ENCODE results near the gene CCSER1.
"Not testable (repeated sequence)": the region's sequence is repeated elsewhere in the genome, so short reads cannot be mapped to it uniquely, and the experiment has no call there.

Gene CCSER1

DNA sequence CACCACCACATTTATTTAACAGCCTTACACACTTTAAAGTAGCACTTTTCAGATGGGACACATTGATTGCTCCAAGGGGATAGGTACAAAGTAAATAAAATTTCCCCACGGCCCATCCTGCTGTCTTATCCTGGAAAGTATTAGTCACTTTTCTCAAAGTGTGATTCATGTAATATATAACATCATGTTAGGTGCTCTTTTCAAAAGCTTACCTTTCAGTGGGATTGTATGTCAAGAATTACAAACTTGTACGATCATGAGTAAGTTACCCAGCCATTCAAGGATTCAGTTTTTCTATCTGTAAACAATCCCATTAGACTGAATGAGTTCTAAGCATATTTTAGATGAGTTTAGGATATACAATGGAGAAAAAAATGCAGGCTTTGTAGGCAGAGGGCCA, 1300.0 kb downstream of the CCSER1 start:
- H3K27me3 ChIP-seq (ENCODE audit: low read depth, low read length) = no peaks in the 10 kb centered on the region
- H3K27ac ChIP-seq (ENCODE audit: low read length) = no peak overlapping the region
- H3K36me3 ChIP-seq (ENCODE audit: control insufficient read depth in 1 of 2, insufficient read depth in 2 of 2, low read length in 2 of 2) = no peaks in the 10 kb centered on the region
- no peaks in the 10 kb centered on the region for H3K4me1 ChIP-seq (ENCODE audit: control insufficient read depth in 1 of 2, insufficient read depth in 2 of 2, low read length in 2 of 2)
- no peaks in the 10 kb centered on the region for H3K9me3 ChIP-seq (ENCODE audit: control insufficient read depth in 1 of 2, low read length in 2 of 2)
- H3K4me3 ChIP-seq (ENCODE audit: low read depth in 1 of 2, low read length in 2 of 2) = no peak overlapping the region

DNA sequence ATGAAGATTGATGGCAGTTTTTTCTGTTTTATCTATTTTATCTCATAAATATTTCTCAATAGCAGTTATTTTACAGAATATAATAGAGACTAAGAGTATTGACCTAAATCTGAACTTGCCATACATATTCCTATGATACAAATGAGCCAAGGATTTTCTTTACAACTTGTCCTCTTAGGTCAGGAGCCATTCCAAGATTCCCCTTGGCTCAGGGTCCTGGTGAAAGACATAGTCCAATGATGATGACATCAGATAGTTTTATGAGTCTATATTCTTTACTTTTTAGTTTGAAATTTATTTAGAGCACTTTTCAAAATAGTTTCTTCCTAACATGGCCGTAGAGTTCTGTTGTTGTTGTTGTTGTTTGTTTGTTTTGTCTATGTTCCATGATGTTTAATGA, 1307.4 kb downstream of the CCSER1 start:
- Histone ChIP-seq H3K4me1 (ENCODE audit: control insufficient read depth in 1 of 2, insufficient read depth in 2 of 2, low read length in 2 of 2) (no peaks in the 10 kb centered on the region), H3K36me3 (ENCODE audit: control insufficient read depth in 1 of 2, insufficient read depth in 2 of 2, low read length in 2 of 2) (no peaks in the 10 kb centered on the region), H3K9me3 (ENCODE audit: control insufficient read depth in 1 of 2, low read length in 2 of 2) (no peaks in the 10 kb centered on the region), H3K4me3 (ENCODE audit: low read depth in 1 of 2, low read length in 2 of 2) (no peak overlapping the region), H3K27ac (ENCODE audit: low read length) (no peak overlapping the region), H3K27me3 (ENCODE audit: low read depth, low read length) (no peaks in the 10 kb centered on the region)

DNA sequence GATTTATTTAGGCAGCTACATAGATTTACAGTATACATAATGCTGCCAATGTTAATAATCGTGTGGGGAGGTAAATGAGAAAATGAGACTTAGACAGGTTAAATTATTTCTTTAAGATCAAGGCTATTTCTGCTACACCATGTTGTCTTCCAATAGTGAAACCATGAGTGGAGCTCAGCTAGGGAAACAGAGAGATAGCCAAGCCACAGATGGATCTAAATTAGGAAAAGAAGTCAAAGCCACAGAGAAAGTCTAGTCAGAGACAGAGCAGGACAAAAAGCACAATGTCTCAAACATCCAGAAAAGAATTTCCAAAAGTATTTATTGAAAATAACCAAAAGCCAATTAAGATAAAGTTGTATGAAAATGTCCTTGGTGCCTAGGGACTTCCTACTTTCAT, 1309.4 kb downstream of the CCSER1 start:
- no peaks in the 10 kb centered on the region for H3K9me3 ChIP-seq (ENCODE audit: control insufficient read depth in 1 of 2, low read length in 2 of 2)
- H3K4me1 ChIP-seq (ENCODE audit: control insufficient read depth in 1 of 2, insufficient read depth in 2 of 2, low read length in 2 of 2) = no peaks in the 10 kb centered on the region
- H3K36me3 ChIP-seq (ENCODE audit: control insufficient read depth in 1 of 2, insufficient read depth in 2 of 2, low read length in 2 of 2) = no peaks in the 10 kb centered on the region
- no peaks in the 10 kb centered on the region for H3K27me3 ChIP-seq (ENCODE audit: low read depth, low read length)
- H3K27ac ChIP-seq (ENCODE audit: low read length) = no peak overlapping the region
- H3K4me3 ChIP-seq (ENCODE audit: low read depth in 1 of 2, low read length in 2 of 2) = no peak overlapping the region

DNA sequence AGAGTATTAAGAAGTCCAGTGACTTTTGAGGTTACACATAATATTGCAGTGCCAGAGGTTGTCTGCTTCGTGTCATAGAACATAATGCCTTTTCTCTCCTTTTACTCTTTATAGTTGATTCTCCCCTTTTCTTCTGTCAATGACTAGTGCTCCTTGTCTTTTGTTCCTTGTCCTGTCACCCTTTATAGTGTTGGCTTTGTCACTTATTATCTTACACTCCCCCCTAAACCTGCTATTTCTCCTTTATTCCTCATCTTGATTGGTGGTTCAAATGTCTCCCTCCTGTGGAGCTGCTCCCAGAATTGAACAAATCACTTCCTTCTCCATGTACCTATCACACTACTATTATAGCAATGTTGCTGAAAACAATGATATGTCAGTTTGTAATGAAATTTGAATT, 1320.0 kb downstream of the CCSER1 start:
- no peaks in the 10 kb centered on the region for H3K9me3 ChIP-seq (ENCODE audit: control insufficient read depth in 1 of 2, low read length in 2 of 2)
- no peaks in the 10 kb centered on the region for H3K27me3 ChIP-seq (ENCODE audit: low read depth, low read length)
- H3K27ac ChIP-seq (ENCODE audit: low read length) = no peak overlapping the region
- H3K4me3 ChIP-seq (ENCODE audit: low read depth in 1 of 2, low read length in 2 of 2) = no peak overlapping the region
- no peaks in the 10 kb centered on the region for H3K36me3 ChIP-seq (ENCODE audit: control insufficient read depth in 1 of 2, insufficient read depth in 2 of 2, low read length in 2 of 2)
- no peaks in the 10 kb centered on the region for H3K4me1 ChIP-seq (ENCODE audit: control insufficient read depth in 1 of 2, insufficient read depth in 2 of 2, low read length in 2 of 2)

DNA sequence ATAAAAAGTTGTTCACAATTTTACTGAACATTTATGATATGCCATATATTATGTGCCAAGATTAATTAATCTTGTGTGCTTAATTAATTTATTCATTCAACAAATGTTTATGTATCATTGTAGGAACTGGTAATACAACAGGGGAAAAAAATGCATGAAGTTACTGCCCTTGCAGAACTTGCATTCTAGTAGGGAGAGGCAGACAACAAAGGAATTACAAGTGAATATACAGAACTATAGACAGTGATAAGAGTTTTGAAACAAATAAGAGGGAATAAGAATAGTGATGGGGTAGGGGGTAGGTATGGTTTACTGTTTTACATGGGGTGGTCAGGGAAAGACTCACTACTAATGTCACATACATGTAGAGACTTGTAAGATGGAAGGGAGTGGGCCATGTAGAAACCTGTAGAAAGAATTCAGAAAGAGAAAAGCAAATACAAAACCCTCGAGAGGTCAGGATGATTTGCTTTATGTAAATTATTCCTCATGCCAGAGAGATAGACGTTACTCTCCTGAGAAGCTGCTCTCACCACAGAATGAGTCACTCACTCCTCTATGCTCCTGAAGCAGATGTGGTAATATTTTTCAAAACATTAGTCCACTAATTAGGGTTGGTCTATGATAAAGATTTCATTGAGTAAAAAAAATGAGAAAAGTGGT, 1321.6 kb downstream of the CCSER1 start:
- H3K36me3 ChIP-seq (ENCODE audit: control insufficient read depth in 1 of 2, insufficient read depth in 2 of 2, low read length in 2 of 2) = no peaks in the 10 kb centered on the region
- H3K9me3 ChIP-seq (ENCODE audit: control insufficient read depth in 1 of 2, low read length in 2 of 2) = no peaks in the 10 kb centered on the region
- H3K4me3 ChIP-seq (ENCODE audit: low read depth in 1 of 2, low read length in 2 of 2) = no peak overlapping the region
- no peak overlapping the region for H3K27ac ChIP-seq (ENCODE audit: low read length)
- no peaks in the 10 kb centered on the region for H3K4me1 ChIP-seq (ENCODE audit: control insufficient read depth in 1 of 2, insufficient read depth in 2 of 2, low read length in 2 of 2)
- H3K27me3 ChIP-seq (ENCODE audit: low read depth, low read length) = no peaks in the 10 kb centered on the region

DNA sequence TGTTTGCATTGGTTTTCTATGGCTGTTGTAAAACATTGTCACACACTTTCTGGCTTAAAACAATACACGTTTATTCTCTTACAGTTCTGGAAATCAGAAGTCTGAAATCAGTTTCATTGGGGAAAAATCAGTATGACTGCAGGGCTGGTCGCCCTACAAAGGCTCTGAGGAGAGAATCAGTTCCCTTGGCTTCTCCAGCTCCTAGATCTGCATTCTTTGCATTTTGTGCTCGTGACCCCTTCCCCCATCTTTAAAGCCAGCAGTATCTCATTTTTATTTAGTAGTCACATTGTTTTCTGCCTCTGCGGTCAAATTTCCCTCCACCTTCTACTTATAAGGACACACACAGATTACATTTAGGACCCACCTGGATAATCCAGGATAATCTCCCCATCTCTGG, 1326.9 kb downstream of the CCSER1 start:
- Histone ChIP-seq H3K27me3 (ENCODE audit: low read depth, low read length) (no peaks in the 10 kb centered on the region), H3K4me1 (ENCODE audit: control insufficient read depth in 1 of 2, insufficient read depth in 2 of 2, low read length in 2 of 2) (no peaks in the 10 kb centered on the region), H3K9me3 (ENCODE audit: control insufficient read depth in 1 of 2, low read length in 2 of 2) (no peaks in the 10 kb centered on the region), H3K27ac (ENCODE audit: low read length) (no peak overlapping the region), H3K4me3 (ENCODE audit: low read depth in 1 of 2, low read length in 2 of 2) (no peak overlapping the region), H3K36me3 (ENCODE audit: control insufficient read depth in 1 of 2, insufficient read depth in 2 of 2, low read length in 2 of 2) (no peaks in the 10 kb centered on the region)

DNA sequence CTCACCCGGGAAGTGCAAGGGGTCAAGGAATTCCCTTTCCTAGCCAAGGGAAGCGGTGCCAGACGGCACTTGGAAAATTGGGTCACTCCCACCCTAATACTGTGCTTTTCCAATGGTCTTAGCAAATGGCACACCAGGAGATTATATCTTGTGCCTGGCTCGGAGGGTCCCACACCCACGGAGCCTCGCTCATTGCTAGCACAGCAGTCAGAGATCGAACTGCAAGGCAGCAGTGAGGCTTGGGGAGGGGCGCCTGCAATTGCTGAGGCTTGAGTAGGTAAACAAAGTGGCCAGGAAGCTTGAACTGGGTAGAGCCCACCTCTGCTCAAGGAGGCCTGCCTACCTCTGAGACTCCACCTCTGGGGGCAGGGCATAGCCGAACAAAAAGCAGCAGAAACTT, 1335.4 kb downstream of the CCSER1 start:
- H3K27me3 ChIP-seq (ENCODE audit: low read depth, low read length); H3K4me3 ChIP-seq (ENCODE audit: low read depth in 1 of 2, low read length in 2 of 2); H3K27ac ChIP-seq (ENCODE audit: low read length); H3K9me3 ChIP-seq (ENCODE audit: control insufficient read depth in 1 of 2, low read length in 2 of 2); H3K36me3 ChIP-seq (ENCODE audit: control insufficient read depth in 1 of 2, insufficient read depth in 2 of 2, low read length in 2 of 2); H3K4me1 ChIP-seq (ENCODE audit: control insufficient read depth in 1 of 2, insufficient read depth in 2 of 2, low read length in 2 of 2): not testable (repeated sequence)

DNA sequence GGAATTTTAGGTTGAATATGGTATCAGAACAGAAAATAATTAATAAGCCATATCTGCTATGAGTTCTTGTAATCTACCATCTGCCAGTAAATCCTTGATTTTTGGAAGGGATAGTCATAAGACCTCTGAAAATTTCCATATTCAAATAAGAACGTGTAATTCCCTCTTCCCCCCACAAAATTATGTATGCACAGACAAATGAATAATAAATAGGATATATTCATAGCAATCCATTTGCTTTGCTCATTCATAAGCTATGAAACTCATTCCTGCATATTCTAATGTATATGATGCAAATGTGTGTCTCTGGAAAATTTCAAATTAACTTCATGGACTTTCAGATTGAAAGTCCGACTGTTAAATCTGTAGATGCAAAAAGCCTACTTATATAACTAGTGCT, 1343.5 kb downstream of the CCSER1 start:
- H3K27ac ChIP-seq (ENCODE audit: low read length) = no peak overlapping the region
- H3K4me1 ChIP-seq (ENCODE audit: control insufficient read depth in 1 of 2, insufficient read depth in 2 of 2, low read length in 2 of 2) = no peaks in the 10 kb centered on the region
- no peaks in the 10 kb centered on the region for H3K9me3 ChIP-seq (ENCODE audit: control insufficient read depth in 1 of 2, low read length in 2 of 2)
- no peaks in the 10 kb centered on the region for H3K27me3 ChIP-seq (ENCODE audit: low read depth, low read length)
- H3K4me3 ChIP-seq (ENCODE audit: low read depth in 1 of 2, low read length in 2 of 2) = no peak overlapping the region
- no peaks in the 10 kb centered on the region for H3K36me3 ChIP-seq (ENCODE audit: control insufficient read depth in 1 of 2, insufficient read depth in 2 of 2, low read length in 2 of 2)

DNA sequence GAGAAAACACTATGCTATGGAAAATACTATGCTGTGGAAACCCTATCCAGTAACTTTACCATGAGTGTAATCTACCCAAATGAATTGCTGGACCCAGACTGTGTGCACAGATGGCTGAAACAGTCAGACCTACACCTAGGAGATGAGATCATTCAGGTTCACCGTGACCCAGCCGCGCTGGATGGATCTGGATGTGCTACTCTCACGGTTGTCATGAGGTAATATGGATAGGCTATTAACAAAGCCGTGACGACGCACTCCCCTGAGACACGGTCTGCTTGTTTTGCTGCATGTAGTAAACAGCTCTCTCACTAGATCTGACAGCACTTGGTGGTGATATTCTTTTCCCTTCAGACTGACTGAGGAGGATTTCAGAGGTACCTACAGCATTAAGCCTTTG, 1344.1 kb downstream of the CCSER1 start:
- no peaks in the 10 kb centered on the region for H3K36me3 ChIP-seq (ENCODE audit: control insufficient read depth in 1 of 2, insufficient read depth in 2 of 2, low read length in 2 of 2)
- no peak overlapping the region for H3K27ac ChIP-seq (ENCODE audit: low read length)
- no peak overlapping the region for H3K4me3 ChIP-seq (ENCODE audit: low read depth in 1 of 2, low read length in 2 of 2)

DNA sequence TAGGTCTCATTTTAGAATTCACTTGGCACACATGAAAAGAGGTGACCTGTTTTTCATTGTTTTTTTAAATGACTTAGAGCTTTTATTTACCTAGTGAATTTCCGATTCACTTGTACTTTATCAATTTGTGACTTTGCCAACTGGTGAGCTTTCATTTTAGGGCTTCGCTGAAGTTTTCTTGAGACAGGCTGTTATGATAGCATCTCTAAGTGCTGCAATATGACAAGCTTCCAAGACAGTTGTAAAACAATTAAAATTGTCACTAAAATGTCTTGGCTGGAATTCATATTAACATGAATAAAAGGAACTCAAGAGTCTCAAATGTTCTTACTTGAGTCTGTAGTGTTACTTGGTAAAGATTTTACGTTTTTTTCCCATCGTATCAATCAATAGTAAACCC, 1344.9 kb downstream of the CCSER1 start:
- Histone ChIP-seq H3K27me3 (ENCODE audit: low read depth, low read length) (no peaks in the 10 kb centered on the region), H3K9me3 (ENCODE audit: control insufficient read depth in 1 of 2, low read length in 2 of 2) (no peaks in the 10 kb centered on the region), H3K27ac (ENCODE audit: low read length) (no peak overlapping the region)

More for the DNA sequence above, 1344.1 kb downstream of the CCSER1 start:
- Histone ChIP-seq H3K27me3 (ENCODE audit: low read depth, low read length) (no peaks in the 10 kb centered on the region), H3K4me1 (ENCODE audit: control insufficient read depth in 1 of 2, insufficient read depth in 2 of 2, low read length in 2 of 2) (no peaks in the 10 kb centered on the region), H3K9me3 (ENCODE audit: control insufficient read depth in 1 of 2, low read length in 2 of 2) (no peaks in the 10 kb centered on the region)

DNA sequence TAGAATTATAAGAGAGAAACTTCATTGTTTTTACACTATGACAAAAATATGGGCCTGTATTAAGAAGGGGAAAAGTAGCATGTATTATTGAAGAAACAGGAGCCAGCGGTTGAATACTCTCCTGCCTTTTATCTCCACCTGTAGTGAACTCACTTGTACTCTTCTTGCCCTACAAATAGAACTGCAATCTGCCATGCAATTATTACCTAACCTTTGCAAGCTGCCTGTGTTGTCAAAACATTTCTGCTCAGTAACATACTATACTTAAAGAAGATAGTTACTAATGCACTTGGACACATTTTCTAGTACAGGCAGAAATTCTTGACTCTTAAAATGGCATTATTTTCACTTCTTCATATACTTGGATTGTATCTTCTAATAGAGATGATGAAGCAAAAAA, 1358.2 kb downstream of the CCSER1 start:
- H3K4me1 ChIP-seq (ENCODE audit: control insufficient read depth in 1 of 2, insufficient read depth in 2 of 2, low read length in 2 of 2) = no peaks in the 10 kb centered on the region
- H3K36me3 ChIP-seq (ENCODE audit: control insufficient read depth in 1 of 2, insufficient read depth in 2 of 2, low read length in 2 of 2) = no peaks in the 10 kb centered on the region
- no peak overlapping the region for H3K27ac ChIP-seq (ENCODE audit: low read length)
- H3K4me3 ChIP-seq (ENCODE audit: low read depth in 1 of 2, low read length in 2 of 2) = no peak overlapping the region
- no peaks in the 10 kb centered on the region for H3K27me3 ChIP-seq (ENCODE audit: low read depth, low read length)
- H3K9me3 ChIP-seq (ENCODE audit: control insufficient read depth in 1 of 2, low read length in 2 of 2) = peaks cover 0 to 4% of the 10 kb centered on the region in 2 donors

More for the DNA sequence above, 1344.9 kb downstream of the CCSER1 start:
- Histone ChIP-seq H3K4me3 (ENCODE audit: low read depth in 1 of 2, low read length in 2 of 2) (no peak overlapping the region), H3K36me3 (ENCODE audit: control insufficient read depth in 1 of 2, insufficient read depth in 2 of 2, low read length in 2 of 2) (no peaks in the 10 kb centered on the region), H3K4me1 (ENCODE audit: control insufficient read depth in 1 of 2, insufficient read depth in 2 of 2, low read length in 2 of 2) (no peaks in the 10 kb centered on the region)

DNA sequence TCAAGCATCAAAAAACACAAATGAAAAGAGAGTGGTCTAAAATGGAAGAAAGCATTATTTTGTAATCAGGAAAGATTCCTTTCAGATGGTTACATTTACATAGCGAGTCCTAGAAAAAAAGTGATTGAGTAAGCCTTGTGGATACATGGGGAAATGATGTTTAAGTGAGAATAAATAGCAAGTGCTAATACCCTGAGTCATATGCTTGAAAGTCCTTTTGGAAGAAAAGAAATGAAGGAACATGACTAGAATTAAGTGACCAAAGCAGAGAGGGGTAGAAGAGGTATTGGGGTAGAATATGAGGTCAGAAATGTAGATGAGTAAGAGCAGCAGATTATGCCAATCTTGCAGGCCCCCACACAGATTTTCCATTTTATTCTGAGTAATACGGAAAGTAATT, 1361.8 kb downstream of the CCSER1 start:
- H3K27me3 ChIP-seq (ENCODE audit: low read depth, low read length) = no peaks in the 10 kb centered on the region
- H3K9me3 ChIP-seq (ENCODE audit: control insufficient read depth in 1 of 2, low read length in 2 of 2) = no peaks in the 10 kb centered on the region
- H3K27ac ChIP-seq (ENCODE audit: low read length) = no peak overlapping the region
- H3K36me3 ChIP-seq (ENCODE audit: control insufficient read depth in 1 of 2, insufficient read depth in 2 of 2, low read length in 2 of 2) = no peaks in the 10 kb centered on the region
- no peak overlapping the region for H3K4me3 ChIP-seq (ENCODE audit: low read depth in 1 of 2, low read length in 2 of 2)
- H3K4me1 ChIP-seq (ENCODE audit: control insufficient read depth in 1 of 2, insufficient read depth in 2 of 2, low read length in 2 of 2) = no peaks in the 10 kb centered on the region
